NB4 (cell line): Measurements from ENCODE around the gene ADD1.
A peak's percentile ranks its signal among the peaks of the same experiment; 100 is the strongest.

Source experiments
- DNase-seq: peaks from one replicate; pipeline ENCODE4 v3.0.0; 2010; ENCODE audit warnings: low read depth
- H3K4me3 ChIP-seq: one replicate; pipeline ENCODE4 v1.5.1; 2011; ENCODE audit warnings: mild to moderate bottlenecking, low read depth, low read length, moderate library complexity
- MYC ChIP-seq: IDR thresholded peaks from 2 replicates; pipeline ENCODE4 v1.6.1; 2011; ENCODE audit warnings: low read depth, low read length
- POLR2A ChIP-seq: IDR thresholded peaks from 2 replicates; pipeline ENCODE4 v1.6.1; 2011; ENCODE audit warnings: mild to moderate bottlenecking; ENCODE audit not compliant: insufficient read length; ENCODE audit errors: extremely low read depth
- TF ChIP-seq, protein P1 (sequence below): IDR thresholded peaks from 2 replicates; pipeline ENCODE4 v1.6.1; 2011; ENCODE audit warnings: low read depth, low read length
- TF ChIP-seq, protein P2 (sequence below): IDR thresholded peaks from one replicate; pipeline ENCODE4 v1.5.1; 2012; ENCODE audit warnings: low read depth, low read length

ADD1 gene

DNA sequence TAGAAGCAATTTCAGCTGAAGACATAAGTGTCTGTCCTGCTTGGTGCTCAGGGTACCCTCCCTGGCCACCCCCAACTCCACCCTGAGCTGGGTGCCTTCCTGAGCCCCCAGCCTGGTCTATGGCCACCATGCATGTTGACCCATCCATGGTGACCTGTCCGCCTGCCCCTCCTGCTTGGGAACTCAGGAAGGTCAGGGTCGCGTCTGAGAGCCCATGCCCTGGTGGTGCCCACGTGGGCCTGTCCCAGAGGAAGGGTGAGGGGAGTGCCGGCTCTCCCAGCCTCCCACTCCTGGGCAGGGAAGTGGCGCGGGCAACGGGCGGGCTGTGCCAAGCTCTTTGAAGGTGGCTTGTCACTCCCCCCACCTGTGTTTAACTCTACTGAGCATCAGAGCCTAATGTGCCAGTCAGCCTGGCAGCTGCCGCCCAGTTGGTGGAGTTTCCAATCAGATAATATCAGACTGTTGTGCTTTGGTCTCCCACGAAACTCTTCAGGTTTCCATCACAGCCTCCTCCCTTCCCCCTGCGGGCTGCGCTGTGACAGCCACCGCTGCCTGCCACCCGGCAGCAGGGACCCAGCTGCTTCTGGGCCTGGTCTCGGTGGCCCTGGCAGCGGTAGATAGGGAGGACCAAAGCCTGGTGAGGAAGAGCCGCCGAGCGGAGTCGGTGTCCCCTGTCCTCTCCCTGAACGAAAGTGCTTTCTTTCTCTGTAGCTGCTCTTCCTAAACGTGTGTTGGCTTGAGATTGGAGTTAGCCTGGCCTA is 45.9 kb upstream of the ADD1 start:
- DNase-seq, result peak; percentile 13
- H3K4me3 ChIP-seq, result no peak overlapping the region
- TF ChIP-seq POLR2A (no peak), MYC (no peak)
- TF ChIP-seq, protein P1, sequence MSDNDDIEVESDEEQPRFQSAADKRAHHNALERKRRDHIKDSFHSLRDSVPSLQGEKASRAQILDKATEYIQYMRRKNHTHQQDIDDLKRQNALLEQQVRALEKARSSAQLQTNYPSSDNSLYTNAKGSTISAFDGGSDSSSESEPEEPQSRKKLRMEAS, result no peak
- TF ChIP-seq, protein P2, sequence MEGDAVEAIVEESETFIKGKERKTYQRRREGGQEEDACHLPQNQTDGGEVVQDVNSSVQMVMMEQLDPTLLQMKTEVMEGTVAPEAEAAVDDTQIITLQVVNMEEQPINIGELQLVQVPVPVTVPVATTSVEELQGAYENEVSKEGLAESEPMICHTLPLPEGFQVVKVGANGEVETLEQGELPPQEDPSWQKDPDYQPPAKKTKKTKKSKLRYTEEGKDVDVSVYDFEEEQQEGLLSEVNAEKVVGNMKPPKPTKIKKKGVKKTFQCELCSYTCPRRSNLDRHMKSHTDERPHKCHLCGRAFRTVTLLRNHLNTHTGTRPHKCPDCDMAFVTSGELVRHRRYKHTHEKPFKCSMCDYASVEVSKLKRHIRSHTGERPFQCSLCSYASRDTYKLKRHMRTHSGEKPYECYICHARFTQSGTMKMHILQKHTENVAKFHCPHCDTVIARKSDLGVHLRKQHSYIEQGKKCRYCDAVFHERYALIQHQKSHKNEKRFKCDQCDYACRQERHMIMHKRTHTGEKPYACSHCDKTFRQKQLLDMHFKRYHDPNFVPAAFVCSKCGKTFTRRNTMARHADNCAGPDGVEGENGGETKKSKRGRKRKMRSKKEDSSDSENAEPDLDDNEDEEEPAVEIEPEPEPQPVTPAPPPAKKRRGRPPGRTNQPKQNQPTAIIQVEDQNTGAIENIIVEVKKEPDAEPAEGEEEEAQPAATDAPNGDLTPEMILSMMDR, result no peak

DNA sequence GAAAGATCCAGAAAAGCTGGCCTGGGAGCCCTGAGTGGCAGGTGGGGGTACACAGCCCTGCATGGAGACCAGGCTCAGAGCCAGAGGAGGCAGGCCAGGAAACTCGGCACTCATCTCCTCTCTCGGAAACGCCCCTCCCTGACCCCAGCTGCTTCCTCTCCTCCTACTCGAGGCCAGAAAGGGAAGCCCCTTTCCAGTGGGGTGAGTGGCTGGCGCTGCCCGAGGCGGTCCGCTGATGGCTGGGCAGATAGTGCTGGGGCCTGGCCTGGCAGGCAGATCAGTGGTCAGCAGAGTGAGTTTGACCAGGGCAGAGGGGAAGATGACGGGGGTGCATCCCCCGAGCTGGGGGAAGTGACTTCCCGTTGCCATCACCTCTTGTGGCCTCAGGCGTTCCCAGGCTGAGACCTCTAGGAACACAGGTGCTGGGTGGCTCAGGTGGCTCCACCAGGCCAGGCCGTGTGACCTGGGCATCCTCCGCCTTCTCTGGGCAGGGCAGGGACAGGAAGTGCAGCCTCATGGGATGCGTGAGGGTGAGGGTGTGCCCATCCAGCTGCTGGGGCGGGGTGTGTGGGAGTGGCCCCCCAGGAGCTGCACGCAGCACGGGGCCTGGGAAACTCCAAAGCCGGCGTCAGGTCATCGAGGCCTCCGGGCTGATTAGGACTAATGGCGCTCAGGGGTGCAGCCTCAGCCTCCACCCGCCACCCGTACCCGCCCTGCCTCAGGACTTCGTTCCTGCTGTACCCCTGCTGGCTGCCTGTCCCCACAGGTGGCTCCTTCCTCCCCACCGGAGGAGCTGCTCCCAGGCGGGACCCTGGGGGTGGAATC is 45.0 kb upstream of the ADD1 start:
- TF ChIP-seq MYC, result 0 out of 2 replicates have a peak, but pooled peaks have one; percentile 8
- TF ChIP-seq, protein P1, result no peak
- H3K4me3 ChIP-seq, result no peak overlapping the region
- peak; percentile 76 for DNase-seq

DNA sequence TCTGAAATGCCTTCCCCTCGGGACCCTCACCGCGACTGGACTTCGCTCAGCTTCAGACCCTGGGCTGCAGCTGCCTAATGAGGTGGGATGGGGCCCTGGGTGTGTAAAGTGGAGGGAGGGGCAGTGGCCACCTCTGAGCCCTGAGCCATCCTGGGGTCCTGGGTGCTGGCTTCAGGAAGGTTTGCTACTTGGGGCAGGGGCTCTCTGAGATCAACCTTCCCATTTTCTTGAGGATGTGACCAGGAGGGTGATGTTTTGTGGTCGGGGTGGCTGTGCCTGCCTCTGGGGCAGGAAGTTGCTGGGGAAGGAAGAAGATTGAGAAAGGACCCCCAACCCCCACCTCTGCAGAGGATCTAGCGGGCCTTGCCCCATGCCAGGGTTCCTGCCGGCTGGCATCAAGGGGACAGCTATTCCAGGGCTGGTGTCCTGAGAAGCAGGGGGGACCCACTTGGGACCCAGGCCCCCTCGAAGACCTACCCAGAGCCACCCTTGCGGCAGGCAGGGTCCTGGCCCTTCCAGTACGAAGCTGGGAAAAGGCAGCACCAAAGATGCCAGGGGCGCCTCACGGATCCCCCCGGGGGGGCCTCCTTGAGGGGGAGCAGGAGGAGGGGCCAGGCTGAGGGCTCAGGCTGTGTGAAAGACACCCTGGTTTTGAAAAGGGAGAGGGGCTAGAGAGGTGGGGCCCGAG is 44.3 kb upstream of the ADD1 start:
- DNase-seq, result peak; percentile 81
- TF ChIP-seq, protein P2, result no peak
- TF ChIP-seq POLR2A (no peak), MYC (no peak)
- TF ChIP-seq, protein P1, result no peak

DNA sequence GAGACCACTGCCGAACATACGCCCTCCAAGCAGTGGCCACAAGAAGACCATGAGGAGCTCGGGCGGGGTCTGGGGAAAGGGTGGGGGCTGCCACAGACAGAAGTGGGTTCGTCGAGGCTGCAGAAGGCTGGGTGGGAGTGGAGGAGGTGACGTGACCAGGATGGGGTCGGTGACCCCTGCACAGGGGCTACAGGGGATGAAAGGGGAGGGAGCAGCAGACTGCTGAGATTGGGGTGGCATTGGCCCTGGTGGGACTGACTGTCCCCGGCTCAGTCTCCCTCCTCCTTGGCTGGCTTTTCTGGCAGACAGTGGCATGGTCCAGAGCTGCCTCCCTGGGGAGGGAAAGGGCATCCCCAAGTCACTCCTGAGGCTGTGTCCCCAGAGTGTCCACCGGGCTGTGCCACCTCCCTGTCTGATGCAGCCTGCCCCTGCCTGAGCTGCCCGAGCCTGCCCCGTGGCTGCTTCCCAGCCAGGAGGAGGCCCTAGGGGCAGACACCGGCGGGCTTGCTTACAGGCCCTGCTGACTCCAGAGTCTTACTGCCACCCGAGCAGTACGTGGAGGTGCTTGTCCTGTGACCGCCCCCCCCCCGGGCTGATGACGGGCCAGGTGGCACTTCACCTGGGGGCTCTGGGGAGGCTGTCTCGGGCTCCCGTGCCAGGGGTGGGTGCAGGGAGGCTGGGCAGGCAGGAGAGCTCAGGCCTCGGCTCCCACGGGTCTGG is 43.5 kb upstream of the ADD1 start:
- no peak overlapping the region for H3K4me3 ChIP-seq
- TF ChIP-seq, protein P2, result no peak
- TF ChIP-seq MYC, result no peak
- TF ChIP-seq, protein P1, result no peak
- TF ChIP-seq POLR2A, result no peak
- peak; percentile 43 for DNase-seq

More for the DNA sequence above, 44.3 kb upstream of the ADD1 start:
- no peak overlapping the region for H3K4me3 ChIP-seq

DNA sequence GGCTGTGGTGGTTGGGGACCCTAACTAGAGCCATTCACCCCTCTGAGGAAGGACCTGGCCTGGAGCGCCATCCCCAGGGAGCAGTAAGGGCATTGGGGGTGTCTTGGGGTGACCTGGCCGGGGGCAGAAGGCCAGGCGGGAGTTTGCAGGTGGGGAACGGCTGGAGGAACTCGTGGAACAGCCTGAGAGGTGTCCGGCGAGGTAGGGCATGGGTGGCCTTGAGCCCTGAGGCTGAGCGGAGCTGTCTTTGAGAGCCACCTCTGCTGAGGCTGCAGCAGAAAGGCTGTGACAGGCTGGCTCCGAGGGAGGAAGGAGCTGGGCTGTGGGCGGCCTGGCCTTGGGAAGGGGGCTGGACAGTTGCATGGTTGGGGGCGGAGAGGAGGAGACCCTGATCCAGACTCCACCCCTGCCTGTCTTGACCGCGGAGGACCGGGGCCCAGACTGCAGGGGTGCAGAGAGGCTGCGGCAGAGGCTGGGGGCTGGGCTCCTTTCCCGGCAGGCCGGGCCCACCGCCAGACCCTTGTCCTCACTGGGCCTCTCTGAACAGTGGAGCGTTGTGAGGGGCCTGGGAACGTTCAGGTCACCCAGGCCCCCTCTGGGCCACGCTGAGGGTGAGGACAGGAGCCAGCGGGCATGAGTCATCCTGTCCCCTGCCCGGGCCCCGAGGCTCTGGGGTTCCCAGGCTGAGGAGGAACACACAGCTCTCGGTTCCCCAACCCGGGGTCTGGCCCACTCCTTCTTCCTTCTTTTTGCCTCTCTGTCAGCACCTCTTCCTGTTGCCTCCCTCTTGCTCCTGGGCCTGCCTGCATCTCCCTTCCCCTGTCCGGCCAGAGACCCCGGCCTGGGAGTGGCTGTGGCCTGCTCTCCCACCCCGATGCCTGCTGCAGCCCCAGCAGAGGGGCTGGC is 42.7 kb upstream of the ADD1 start:
- DNase-seq, result peak; percentile 96
- TF ChIP-seq, protein P2, result no peak
- TF ChIP-seq, protein P1, result peak; percentile 33; the same call in 1 of the 2 replicates
- no peak overlapping the region for H3K4me3 ChIP-seq
